OCI-LY7 (cell line): ENCODE data around the gene TOP3A. TPM values are rescaled to one million over a fixed set of nuclear protein-coding genes. Genes with fewer than 3 reads are reported as not detected.

ENCODE experiments used
- BruUV-seq: library from RNA; stranded (reverse); fragments of 400-500 nt; replicated peaks from 2 replicates; lab custom pipeline; 2021; lab: Mats Ljungman, UMichigan
- CTCF ChIA-PET: fragments of 300-600 bp; sonication (Branson Sonifier 250); formaldehyde crosslinking; loops from one replicate; lab custom pipeline; 2022; ENCODE audit warnings: antibody characterized with exemption; ENCODE audit not compliant: unreplicated experiment; lab: Charles Lee
- POLR2A ChIA-PET: fragments of 300-600 bp; sonication (Branson Sonifier 250); formaldehyde crosslinking; loops from one replicate; lab custom pipeline; 2022; ENCODE audit warnings: antibody characterized with exemption; lab: Charles Lee
- DNase-seq: peaks from one replicate; pipeline ENCODE4 v3.0.0-alpha.2; 2015; ENCODE audit warnings: low spot score
- H2AFZ ChIP-seq: fragments of 200-600 bp; sonication (generic), shearing (Covaris generic); 2 replicates; pipeline ENCODE4 v1.6.1; 2014; ENCODE audit warnings: mild to moderate bottlenecking, antibody characterized with exemption, low read length, moderate library complexity
- H3K27ac ChIP-seq: fragments of 200-600 bp; sonication (generic); 2 replicates; pipeline ENCODE4 v1.5.1; 2014; ENCODE audit warnings: mixed run types, low read depth, mild to moderate bottlenecking, moderate library complexity, low read length, inconsistent platforms; ENCODE audit not compliant: poor library complexity, severe bottlenecking
- H3K36me3 ChIP-seq: fragments of 200-600 bp; sonication (generic); 2 replicates; pipeline ENCODE4 v1.6.1; 2014; ENCODE audit warnings: mild to moderate bottlenecking, antibody characterized with exemption, low read length, moderate library complexity, mixed read lengths; ENCODE audit not compliant: insufficient read depth
- H3K4me1 ChIP-seq: fragments of 200-600 bp; sonication (generic); 2 replicates; pipeline ENCODE4 v1.5.1; 2014; ENCODE audit warnings: mild to moderate bottlenecking, low read length; ENCODE audit not compliant: insufficient read depth, poor library complexity, severe bottlenecking
- H3K4me2 ChIP-seq: fragments of 200-600 bp; sonication (generic); 2 replicates; pipeline ENCODE4 v1.6.1; 2014; ENCODE audit warnings: mild to moderate bottlenecking, low read length
- H3K4me3 ChIP-seq: fragments of 200-600 bp; sonication (generic); 2 replicates; pipeline ENCODE4 v1.5.1; 2014; ENCODE audit warnings: mild to moderate bottlenecking, low read depth, low read length; ENCODE audit not compliant: poor library complexity, severe bottlenecking
- H3K79me2 ChIP-seq: fragments of 200-600 bp; sonication (generic); 2 replicates; pipeline ENCODE4 v1.6.1; 2016; ENCODE audit warnings: low read depth, mild to moderate bottlenecking, low read length, moderate library complexity, mixed read lengths; ENCODE audit not compliant: insufficient read depth
- H3K9me2 ChIP-seq: fragments of 200-600 bp; sonication (generic); 2 replicates; pipeline ENCODE4 v1.6.1; 2016; ENCODE audit warnings: mild to moderate bottlenecking, low read length, mixed read lengths; ENCODE audit not compliant: insufficient read depth
- H3K9me3 ChIP-seq: fragments of 200-600 bp; sonication (generic); 2 replicates; pipeline ENCODE4 v1.6.1; 2014; ENCODE audit warnings: mild to moderate bottlenecking, mixed run types, low read length, mixed read lengths
- H4K20me1 ChIP-seq: fragments of 200-600 bp; sonication (generic); 2 replicates; pipeline ENCODE4 v1.6.1; 2014; ENCODE audit warnings: mild to moderate bottlenecking, antibody characterized with exemption, low read length, moderate library complexity, mixed read lengths; ENCODE audit not compliant: insufficient read depth
- EZH2phosphoT487 ChIP-seq: fragments of 200-600 bp; sonication (generic); IDR thresholded peaks from 2 replicates; pipeline ENCODE4 v1.6.1; 2018; ENCODE audit warnings: low read depth, borderline replicate concordance, mild to moderate bottlenecking, mixed run types, antibody characterized with exemption, low read length, moderate library complexity, mixed read lengths
- intact Hi-C: fragments of 100-400 bp; cut with micrococcal nuclease; formaldehyde crosslinking; loops from one replicate; pipeline ENCODE4 v1.10.0; 2022; ENCODE audit not compliant: unreplicated experiment
- total RNA-seq, 2 experiments: library from RNA; depleted of rRNA in 1 of 2; stranded (reverse); fragments of >200 nt in 1 of 2; shearing (Covaris generic) in 1 of 2; gene quantifications; 2 replicates each; pipeline ENCODE4 v1.2.3, GENCODE V29; 2014 to 2022
- TF ChIP-seq, protein P1 (sequence below): fragments of 200-600 bp; sonication (generic); conservative IDR thresholded peaks from 2 replicates; pipeline ENCODE4 v1.5.1; 2014; ENCODE audit warnings: mild to moderate bottlenecking, antibody characterized with exemption, low read length, moderate library complexity, mixed read lengths

TOP3A gene
- total RNA-seq, 2 experiments from 2014 or later, result 48.3 to 64.4 TPM

- Histone ChIP-seq H3K4me3 (no peak overlapping the region), H3K9me3 (no peaks in the 10 kb centered on the region), H3K9me2 (no peaks in the 10 kb centered on the region), H2AFZ (no peak overlapping the region), H3K4me2 (no peak overlapping the region), H3K4me1 (peaks cover 18% of the 10 kb centered on the region), H3K79me2 (no peaks in the 10 kb centered on the region), H3K27ac (no peak overlapping the region), H4K20me1 (no peaks in the 10 kb centered on the region), H3K36me3 (peaks cover 94% of the 10 kb centered on the region)
- BruUV-seq, result TSS peak; percentile 48
- no peak for DNase-seq
- TF ChIP-seq, protein P1, sequence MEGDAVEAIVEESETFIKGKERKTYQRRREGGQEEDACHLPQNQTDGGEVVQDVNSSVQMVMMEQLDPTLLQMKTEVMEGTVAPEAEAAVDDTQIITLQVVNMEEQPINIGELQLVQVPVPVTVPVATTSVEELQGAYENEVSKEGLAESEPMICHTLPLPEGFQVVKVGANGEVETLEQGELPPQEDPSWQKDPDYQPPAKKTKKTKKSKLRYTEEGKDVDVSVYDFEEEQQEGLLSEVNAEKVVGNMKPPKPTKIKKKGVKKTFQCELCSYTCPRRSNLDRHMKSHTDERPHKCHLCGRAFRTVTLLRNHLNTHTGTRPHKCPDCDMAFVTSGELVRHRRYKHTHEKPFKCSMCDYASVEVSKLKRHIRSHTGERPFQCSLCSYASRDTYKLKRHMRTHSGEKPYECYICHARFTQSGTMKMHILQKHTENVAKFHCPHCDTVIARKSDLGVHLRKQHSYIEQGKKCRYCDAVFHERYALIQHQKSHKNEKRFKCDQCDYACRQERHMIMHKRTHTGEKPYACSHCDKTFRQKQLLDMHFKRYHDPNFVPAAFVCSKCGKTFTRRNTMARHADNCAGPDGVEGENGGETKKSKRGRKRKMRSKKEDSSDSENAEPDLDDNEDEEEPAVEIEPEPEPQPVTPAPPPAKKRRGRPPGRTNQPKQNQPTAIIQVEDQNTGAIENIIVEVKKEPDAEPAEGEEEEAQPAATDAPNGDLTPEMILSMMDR, result no peak
- no peak for TF ChIP-seq EZH2phosphoT487
- ChIA-PET CTCF (no interaction called here), POLR2A (no interaction called here)
- intact Hi-C loops, result no loop called here
Measured at GRCh38 chr17:18327556-18327955, 12.8 kb upstream of the TOP3A start.

DNA sequence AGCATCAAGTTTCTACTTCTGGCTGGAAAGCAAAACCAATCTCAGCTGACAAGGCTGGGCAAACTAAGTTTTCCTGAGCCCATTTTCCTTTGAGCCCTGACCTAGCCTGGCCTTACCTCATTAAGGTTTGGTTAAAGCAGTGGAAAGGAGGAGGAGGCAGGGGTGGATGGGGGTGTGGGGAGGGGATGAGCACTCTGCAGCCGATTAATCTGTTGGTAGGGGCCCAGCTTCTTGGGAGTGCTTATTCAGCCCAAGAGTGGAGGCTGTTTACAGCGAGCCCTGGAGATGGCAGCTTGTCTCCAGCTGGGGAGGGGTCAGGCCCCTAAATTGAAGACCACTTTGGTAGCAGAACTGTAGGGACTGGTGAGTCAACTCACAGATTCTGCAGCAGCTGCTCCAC, 12.3 kb upstream of the TOP3A start:
- Histone ChIP-seq H3K9me2 (no peaks in the 10 kb centered on the region), H3K9me3 (no peaks in the 10 kb centered on the region), H3K4me3 (no peak overlapping the region), H3K79me2 (no peaks in the 10 kb centered on the region), H3K27ac (no peak overlapping the region), H3K36me3 (peaks cover 89% of the 10 kb centered on the region), H3K4me2 (no peak overlapping the region), H2AFZ (no peak overlapping the region), H4K20me1 (no peaks in the 10 kb centered on the region), H3K4me1 (peaks cover 18% of the 10 kb centered on the region)
- intact Hi-C loops, result no loop called here
- BruUV-seq, result no TSS peak
- CTCF ChIA-PET, result no interaction called here
- POLR2A ChIA-PET, result no interaction called here
- no peak for TF ChIP-seq EZH2phosphoT487
- TF ChIP-seq, protein P1, result no peak
- no peak for DNase-seq

- Histone ChIP-seq H3K4me3 (no peak overlapping the region), H3K9me2 (no peaks in the 10 kb centered on the region), H2AFZ (no peak overlapping the region), H3K4me1 (peaks cover 18% of the 10 kb centered on the region), H3K79me2 (no peaks in the 10 kb centered on the region), H3K27ac (no peak overlapping the region), H3K9me3 (no peaks in the 10 kb centered on the region), H3K4me2 (no peak overlapping the region), H3K36me3 (peaks cover 84% of the 10 kb centered on the region), H4K20me1 (no peaks in the 10 kb centered on the region)
- DNase-seq, result no peak
- intact Hi-C loops, result no loop called here
- TF ChIP-seq, protein P1, result no peak
- TF ChIP-seq EZH2phosphoT487, result no peak
- CTCF ChIA-PET, result no interaction called here
- no TSS peak for BruUV-seq
- POLR2A ChIA-PET, result no interaction called here
Measured at GRCh38 chr17:18326572-18326971, 11.8 kb upstream of the TOP3A start.
